HG03571 (cell line): ENCODE measurements around the gene KCNK13.
"Not testable (repeated sequence)": the region's sequence is repeated elsewhere in the genome, so short reads cannot be mapped to it uniquely, and the experiment has no call there.

Experiments used
- ATAC-seq: cut with Tn5 transposase; IDR thresholded peaks from one replicate; pipeline ENCODE4 v1.9.1; 2021; ENCODE audit not compliant: unreplicated experiment

KCNK13 gene

DNA sequence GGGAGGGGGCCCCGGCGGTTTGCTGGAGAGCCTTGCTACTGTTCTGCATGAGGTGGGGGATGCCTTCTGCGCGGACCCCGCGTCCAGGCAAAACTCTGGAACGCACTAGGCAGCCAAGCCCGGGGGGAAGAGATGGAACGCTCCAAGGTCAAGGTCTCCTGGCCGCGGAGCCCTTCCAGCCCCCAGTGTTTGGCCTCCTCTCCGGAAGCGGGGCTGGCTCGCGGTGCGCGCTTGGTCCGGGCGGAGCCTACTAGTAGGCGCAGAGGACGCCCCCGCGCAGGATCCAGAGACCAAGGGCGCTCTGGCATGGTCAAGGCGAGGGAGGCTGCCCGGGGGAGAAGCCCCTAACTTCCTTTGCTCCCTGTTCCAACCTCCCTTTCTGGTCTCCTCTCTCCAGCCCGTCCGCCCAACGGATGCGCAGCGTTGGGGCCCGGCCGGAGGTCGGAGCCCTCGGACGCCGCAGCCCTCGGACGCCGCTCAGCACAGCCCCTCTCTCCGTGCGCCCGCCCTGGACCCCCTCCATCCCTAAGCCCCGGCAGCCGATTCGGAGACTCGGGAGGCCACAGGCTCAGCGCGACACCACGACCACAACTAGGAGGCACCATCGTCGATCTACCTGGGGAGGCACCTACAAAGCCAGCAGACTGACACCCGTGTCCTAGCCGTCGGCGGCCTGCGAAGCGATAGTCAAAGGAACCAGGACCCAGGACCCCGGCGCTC, 669 bp upstream of the KCNK13 start:
- no peak for ATAC-seq

DNA sequence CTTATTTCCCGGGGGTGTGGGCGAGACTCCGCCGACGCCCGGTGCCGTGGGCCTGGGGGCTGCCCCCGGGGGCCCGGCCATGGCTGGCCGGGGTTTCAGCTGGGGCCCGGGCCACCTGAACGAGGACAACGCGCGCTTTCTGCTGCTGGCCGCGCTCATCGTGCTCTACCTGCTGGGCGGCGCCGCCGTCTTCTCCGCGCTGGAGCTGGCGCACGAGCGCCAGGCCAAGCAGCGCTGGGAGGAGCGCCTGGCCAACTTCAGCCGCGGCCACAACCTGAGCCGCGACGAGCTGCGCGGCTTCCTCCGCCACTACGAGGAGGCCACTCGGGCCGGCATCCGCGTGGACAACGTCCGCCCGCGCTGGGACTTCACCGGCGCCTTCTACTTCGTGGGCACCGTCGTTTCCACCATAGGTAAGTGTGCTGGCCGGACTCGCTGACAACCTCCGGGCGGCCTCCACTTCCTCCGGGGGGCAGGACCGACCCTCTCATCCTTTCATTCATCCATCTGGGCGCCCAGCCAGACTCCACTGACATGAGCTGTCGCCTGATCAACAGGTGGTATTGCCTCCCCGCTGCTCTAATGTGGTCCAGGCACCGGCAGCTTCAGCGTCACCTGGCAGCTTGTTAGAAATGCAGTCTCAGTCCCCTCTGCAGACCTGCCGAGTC, 467 bp downstream of the KCNK13 start:
- ATAC-seq = no peak

DNA sequence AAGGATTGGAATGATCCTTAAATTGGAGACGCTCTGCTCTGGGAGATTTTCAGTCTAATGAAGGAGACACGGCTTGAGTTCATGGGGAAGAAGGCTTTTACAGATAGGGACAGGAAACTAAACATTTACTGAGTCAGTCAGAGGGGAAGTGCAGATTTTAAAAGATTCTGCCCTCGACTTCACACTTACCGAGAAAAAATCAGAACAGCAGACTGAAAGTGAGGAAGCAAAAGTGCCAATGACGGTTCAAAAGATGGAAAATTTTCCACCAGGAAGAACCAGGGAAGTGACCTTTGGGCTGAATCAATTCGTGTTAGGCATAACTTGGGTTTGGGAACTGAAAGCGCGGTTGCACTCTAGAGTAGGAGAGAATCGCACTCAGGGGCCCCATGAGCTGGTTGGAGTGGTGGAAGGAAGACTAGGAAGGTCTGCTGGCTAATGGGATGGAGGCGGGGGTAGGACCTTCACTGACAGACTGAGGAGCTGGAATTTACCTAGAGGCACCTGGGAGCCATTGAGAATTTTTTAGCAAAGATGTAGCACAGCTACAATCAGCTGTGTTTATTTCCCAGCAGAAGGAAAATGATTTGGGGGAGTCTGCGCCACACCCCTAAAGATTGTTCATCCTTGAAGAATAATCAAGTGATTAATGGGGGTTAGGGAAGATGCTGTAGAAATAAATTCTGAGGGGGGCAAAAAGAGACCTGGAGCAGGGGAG, 1.2 kb downstream of the KCNK13 start:
- no peak for ATAC-seq

DNA sequence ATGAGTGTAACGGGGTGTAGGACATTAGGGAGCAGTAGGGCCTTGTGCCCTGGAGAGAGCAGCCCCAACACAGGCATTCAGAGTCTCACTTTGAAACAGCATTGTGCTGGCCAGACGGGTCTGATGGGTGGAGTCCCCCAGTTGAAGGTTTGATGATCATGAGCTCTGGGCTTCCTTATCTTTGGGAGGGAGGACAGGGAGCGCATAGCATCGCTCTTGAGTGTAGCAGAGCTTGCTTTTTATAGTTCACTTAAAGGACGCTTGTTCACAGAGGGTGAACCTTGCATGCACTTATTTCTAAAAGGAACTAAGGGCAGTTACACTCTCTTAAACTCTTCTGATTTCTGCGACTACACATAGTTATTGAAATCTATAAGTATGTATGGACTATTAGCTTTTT, 10.6 kb downstream of the KCNK13 start:
- no peak for ATAC-seq

DNA sequence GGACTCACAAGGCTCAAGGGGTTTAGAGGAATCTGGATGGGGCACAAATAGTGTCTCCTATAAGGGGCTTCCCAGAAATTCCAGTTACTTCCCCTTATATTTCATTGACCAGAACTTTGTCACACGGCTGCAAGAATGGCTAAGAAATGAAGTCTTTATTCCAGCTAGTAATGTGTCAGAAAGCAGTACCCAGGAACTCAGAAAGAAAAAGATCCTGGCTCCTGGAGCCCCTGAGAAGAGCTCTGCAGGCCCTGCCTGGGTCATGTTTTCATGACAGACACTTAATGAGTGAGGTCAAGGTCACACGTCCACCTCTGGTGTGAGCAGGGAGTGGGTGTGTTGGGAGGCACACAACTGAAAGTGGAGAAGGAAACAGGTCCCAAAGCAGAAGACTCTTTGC, 17.8 kb downstream of the KCNK13 start:
- no peak for ATAC-seq

DNA sequence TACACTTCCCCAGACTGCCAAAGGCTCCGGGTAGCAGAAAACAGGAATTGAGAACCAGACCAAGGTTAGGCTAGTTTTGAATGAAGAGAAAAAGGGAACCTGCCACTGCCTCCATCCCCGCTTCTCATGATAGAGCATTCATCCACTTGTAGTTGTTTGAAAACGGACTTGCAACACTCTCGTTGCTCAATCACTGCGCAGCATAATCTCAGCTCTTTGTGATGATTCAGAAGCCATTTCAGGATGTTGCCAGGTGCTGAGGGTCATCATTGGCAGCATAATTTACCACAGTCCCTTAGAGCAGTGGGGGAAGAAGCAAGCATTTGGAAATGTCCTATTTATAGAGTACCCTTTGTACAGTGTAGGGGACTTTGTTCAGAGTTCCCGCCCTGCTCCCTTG, 25.6 kb downstream of the KCNK13 start:
- no peak for ATAC-seq

DNA sequence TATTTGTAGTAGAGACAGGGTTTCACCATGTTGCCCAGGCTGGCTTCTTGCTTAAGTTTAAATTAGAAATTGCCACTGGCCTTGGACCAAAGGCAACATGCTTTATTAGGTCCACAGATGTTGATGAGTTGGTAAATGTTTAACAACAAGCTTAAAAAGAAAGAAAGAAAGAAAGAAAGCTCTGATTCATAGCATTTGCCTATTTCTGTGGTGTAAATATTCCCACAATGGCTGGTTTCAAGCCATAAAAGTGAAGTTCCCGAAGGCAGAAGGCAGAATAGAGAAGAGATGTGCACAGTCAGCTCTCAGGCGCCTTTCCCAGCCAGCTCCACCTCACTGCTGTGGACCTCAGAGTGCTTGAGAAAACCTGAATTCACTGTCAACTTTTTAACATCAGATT, 26.4 kb downstream of the KCNK13 start:
- no peak for ATAC-seq

DNA sequence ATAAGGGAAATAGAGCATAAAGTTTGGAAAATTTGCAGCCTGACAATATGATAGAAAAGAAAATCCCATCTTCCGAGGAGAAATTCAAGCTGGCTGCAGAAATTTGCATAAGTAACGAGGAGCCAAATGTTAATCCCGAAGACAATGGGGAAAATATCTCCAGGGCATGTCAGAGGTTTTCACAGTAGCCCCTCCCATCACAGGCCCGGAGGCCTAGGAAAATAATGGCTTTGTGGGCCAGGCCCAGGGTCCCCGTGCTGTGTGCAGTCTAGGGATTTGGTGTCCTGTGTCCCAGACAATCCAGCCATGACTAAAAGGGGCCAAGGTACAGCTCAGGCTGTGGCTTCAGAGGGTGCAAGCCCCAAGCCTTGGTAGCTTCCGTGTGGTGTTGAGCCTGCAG, 27.7 kb downstream of the KCNK13 start:
- not testable (repeated sequence) for ATAC-seq

DNA sequence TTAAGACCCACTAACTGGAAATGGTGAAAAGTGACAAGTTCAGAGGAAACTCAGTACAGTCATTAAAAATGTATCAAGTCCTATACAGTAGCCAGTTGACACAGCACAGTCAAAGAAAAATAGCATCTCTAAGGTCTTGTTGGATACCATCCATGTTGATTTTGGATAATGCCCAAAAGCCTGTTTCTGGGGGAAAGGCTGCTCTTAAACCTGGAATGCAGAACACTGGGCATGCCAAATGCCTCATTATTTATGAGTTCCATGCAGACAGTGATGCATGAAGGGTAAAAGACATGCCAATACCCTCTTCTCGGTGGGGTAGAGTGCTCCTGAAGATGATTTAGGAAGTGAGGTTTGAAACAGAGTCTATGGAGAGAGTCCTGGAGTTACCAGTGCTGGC, 29.6 kb downstream of the KCNK13 start:
- ATAC-seq = no peak

DNA sequence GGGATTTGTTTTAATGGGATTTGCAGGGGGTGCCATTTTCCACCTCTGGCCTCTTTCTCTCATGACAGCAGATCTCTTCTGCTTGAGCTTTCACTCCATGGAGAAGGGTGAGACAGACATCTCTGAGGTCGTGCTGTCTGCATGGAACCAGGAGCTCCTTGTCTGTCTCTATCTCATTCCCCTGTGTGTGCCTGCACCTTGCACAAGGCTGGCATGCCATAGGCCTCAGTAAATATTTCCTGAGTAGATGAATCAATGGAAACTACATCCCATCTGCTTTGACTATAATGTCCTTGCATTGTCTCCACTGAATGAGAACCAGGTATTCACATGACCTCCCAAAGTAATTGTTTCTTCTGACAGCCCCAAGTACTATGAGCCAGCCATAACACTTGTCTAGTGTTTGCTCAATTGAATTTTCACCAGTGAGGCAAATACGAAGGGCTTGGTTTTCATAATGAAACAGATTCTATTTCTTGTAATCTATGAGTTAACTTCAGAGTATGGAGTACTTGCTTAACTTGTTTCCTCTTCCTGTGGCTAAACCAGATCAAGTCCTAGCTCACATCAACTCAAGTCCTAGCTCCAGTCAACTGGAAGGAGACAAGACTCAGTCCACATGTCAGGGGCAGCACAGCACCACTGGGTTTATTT, 32.3 kb downstream of the KCNK13 start:
- no peak for ATAC-seq

DNA sequence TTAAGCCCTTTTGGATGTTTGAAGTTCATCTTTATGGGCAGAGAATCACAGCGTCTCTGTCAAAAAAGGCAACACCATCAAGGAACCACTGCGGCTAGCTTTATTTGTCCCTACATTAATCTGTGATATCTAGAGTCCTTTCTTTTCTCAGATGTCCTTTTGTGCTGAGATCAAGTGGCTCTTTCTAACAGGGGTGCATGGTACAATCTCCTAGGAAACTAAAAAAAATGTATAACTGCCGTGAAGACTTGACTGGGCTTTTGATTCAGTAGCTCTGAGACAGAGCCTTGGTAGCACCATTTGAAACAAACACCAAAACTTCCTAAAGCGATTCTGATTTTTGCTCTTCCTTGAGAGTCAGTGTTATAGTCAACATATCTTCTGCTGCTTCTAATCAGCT, 33.3 kb downstream of the KCNK13 start:
- ATAC-seq = no peak

DNA sequence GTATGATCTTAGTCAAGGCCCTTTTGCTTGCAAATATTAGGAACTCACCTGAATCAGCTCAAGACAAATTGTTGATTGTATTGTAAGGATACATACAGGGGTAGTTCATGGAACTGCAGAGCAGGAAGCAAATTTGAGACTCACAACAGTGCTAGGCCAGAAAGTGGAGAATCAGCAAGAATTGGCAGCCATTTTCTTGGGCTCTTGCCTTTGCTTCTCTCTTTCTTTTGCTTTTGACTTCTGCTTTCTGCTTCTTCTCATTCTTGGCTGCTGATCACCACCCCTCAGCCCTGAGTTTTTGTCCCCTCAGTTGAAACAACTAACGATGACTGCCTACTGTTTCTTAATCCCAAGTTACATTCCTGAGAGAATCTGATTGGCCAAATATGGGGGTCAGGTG, 34.8 kb downstream of the KCNK13 start:
- no peak for ATAC-seq

DNA sequence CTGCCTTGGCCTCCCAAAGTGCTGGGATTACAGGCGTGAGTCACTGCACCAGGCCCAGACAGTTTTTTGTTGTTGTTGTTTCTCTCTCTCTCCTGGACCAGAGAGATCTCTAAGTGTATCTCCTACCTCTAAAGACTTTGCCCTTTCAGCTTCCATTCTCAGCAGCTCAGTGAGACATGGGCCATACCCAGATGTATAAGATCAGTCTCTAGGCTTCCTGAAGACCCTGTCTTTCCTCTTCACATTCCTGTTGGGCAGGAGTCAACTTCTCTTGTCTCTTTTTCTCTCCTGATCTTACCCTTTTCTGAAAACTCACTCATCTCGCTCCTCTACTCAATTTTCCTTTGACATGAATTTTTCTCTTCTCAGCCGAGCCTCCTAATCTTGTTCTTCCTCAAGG, 42.0 kb downstream of the KCNK13 start:
- no peak for ATAC-seq

DNA sequence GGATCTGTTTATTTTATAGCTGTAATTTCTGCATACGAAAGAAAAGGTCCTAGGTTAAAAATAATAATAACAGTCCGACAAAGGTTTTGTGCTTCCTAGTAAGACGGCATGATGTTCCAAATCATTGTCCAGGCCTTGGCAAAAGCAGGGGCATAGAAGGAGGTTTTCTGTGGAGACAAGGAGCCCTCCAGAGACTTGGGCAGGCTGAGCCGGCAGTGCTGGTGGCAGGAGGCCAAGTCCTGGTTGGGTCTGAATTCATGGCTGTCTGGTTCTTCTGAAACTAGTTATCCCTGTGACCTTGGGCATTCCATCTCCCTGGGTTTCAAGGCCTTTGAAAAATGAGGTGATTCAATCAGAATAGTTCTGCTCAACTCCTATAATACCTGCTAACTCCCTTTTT, 44.0 kb downstream of the KCNK13 start:
- ATAC-seq = no peak

DNA sequence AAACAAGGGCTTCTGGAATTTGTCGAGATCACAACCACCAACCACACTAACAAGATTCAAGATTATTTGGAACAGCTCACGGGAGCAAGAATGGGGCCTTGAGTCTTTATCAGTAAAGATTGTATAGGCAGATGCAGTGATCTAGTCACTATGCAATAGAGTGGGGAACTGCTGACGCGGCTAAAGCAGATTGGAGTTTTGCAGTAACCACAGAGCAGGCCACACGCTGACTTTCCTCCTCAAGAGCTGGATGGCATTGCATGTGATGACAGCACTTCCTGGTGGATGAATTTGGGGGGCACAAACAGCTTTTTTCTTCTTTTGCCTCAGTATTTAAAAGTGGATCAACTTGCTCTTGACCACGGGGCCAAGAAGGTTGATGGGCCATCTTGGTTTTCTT, 46.0 kb downstream of the KCNK13 start:
- no peak for ATAC-seq

DNA sequence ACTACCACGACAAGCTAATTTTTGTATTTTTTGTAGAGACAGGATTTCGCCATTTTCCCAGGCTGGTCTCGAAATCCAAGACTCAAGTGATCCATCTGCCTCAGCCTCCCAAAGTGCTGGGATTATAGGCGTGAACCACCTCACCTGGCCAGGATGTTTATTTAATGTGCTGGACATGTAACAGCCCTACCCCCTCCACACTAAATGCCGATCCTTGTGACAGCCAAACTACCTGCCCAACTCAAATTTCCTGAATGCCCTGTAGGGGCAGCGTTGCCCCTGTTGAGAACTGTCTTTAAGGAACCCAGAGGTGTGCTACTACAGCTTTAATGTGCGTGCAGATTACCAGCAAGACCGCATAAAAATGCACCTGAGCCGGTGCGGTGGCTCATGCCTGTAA, 48.1 kb downstream of the KCNK13 start:
- ATAC-seq = no peak

DNA sequence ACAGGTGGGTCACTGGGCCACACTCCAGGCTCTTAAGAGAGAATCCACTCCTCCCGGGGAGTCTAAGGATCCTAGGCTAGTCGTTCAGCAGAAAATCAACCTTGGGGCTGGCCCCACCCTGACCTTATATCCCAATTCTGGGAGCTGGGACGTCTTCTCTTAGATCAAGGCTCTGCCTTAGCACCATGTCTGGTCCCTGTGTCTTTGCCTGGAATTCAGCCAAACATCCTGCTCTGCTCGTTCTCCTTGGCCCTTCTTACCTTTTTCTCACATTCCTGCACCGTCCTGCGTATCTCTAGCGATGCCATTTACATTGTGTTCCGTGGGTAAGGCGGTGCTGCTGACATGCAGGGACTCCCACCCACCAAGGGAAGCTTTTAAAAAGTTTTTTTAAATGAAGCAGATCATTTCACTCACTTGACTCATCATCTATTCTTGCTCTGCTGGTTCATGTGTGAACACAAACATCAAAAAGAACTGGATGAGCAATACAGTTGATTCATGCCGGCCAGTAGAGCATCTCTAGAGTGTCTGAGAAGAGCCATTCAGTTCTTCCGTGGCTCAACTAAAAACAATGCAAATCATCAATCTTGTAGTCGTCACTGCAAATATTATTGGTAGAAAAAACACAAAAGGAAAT, 50.2 kb downstream of the KCNK13 start:
- ATAC-seq = no peak

DNA sequence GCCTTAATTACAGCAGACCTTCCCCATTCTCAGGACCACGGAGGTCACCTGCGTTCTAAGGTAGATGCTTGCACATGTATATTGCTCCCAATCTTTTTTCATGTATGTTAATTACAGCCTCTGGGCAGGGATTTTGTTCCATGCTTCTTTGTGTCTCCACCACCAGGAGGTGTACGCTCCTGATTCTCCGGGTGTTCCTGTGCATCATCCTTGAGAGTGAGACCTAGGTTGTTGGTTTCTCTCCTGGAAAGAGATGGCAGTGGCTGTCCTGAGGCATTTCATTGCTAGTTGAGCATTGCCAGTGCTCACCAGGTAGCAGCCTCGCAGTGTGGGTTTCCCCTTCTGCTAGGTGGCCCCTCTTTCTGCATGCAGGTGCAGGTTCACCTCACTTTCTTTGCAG, 52.8 kb downstream of the KCNK13 start:
- ATAC-seq = no peak

DNA sequence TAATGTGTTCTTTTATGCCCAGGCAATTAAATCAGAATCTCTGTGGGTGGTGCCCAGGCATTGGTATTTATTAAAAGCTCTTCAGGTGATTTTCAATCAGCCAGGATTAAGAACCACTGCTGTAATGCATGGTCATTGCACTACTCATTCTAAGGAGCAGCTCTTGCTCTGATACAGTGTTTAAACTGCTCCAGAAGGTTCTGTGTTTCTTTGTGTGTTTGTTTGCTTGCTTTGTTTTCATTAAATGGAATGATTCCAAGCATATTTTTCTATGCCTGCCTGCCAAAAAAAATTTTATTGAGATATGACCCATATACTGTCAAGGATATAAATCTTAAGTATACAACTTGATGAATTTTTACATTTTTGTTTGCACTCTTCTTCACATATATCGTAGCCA, 54.0 kb downstream of the KCNK13 start:
- ATAC-seq = no peak

DNA sequence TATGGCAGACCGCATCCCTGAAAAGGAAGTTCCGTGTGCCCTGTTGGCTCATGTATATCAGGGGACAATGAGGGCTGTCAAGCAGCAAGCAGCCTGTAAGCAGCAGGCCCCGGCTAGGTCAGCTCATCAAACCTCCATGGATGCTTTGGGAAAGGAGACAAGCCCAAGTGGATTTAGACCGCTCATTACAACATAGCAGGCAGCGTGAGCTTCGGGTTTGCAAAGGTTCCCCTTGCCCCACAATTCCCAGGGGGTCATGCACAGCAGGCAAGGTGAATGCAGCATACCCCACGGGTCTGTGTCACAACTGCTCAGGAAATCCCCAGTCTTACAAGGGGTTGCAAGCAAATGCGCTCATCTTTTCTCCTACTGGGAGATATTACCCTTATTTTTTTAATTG, 54.6 kb downstream of the KCNK13 start:
- no peak for ATAC-seq

DNA sequence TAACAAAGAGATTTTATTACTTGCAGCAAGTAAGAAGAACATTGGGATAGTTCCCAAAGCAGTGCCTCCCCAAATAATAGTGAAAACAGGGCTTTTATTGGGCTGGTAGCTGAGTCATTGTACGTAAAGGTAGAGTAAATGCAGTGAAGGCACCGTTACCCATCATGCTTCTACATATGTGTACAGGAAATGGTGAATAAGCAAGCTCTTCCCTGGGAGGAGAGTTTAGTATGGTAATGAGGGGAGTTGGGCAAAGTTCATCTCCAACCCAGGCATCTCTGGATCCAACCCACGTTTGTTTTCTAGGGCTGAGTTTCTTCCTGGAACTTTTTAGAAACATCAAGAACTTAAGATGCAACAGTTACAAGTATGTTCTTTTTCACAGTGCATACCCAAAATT, 56.2 kb downstream of the KCNK13 start:
- no peak for ATAC-seq
